Chondrocyte (in vitro differentiated cells): ENCODE data around the gene LMNB1. TPM values are rescaled to one million over a fixed set of nuclear protein-coding genes. Genes with fewer than 3 reads are reported as not detected.

Experiments used
- DNase-seq: peaks from one replicate; pipeline ENCODE4 v3.0.0; 2021; ENCODE audit warnings: mixed read lengths, low spot score
- H3K27ac Mint-ChIP-seq: one replicate; pipeline ENCODE4 v1.8.0; 2021; ENCODE audit warnings: mild to moderate bottlenecking, moderate library complexity, mixed read lengths; ENCODE audit not compliant: unreplicated experiment
- H3K27me3 Mint-ChIP-seq: 2 replicates; pipeline ENCODE4 v1.8.0; 2021; ENCODE audit warnings: low read depth, mixed read lengths
- H3K36me3 Mint-ChIP-seq: 2 replicates; pipeline ENCODE4 v1.8.0; 2021; ENCODE audit warnings: low read depth, mixed read lengths
- H3K4me1 Mint-ChIP-seq: 2 replicates; pipeline ENCODE4 v1.8.0; 2021; ENCODE audit warnings: low read depth, mild to moderate bottlenecking, mixed read lengths
- H3K4me3 Mint-ChIP-seq: one replicate; pipeline ENCODE4 v1.8.0; 2021; ENCODE audit warnings: mild to moderate bottlenecking, moderate library complexity, mixed read lengths; ENCODE audit not compliant: unreplicated experiment
- H3K9me3 Mint-ChIP-seq: 2 replicates; pipeline ENCODE4 v1.8.0; 2021; ENCODE audit warnings: low read depth, mixed read lengths
- total RNA-seq: library from RNA; stranded (reverse); gene quantifications from 3 replicates; pipeline ENCODE4 v1.2.1, GENCODE V29; 2021
- TF ChIP-seq, protein P1 (sequence below): fragments of 200-600 bp; sonication (generic); IDR thresholded peaks from 2 replicates; pipeline ENCODE4 v1.5.0; 2021; ENCODE audit warnings: antibody characterized with exemption, mild to moderate bottlenecking, moderate library complexity

Gene LMNB1
- total RNA-seq, 1 donor from 2014 or later, result 14.2 TPM

DNA sequence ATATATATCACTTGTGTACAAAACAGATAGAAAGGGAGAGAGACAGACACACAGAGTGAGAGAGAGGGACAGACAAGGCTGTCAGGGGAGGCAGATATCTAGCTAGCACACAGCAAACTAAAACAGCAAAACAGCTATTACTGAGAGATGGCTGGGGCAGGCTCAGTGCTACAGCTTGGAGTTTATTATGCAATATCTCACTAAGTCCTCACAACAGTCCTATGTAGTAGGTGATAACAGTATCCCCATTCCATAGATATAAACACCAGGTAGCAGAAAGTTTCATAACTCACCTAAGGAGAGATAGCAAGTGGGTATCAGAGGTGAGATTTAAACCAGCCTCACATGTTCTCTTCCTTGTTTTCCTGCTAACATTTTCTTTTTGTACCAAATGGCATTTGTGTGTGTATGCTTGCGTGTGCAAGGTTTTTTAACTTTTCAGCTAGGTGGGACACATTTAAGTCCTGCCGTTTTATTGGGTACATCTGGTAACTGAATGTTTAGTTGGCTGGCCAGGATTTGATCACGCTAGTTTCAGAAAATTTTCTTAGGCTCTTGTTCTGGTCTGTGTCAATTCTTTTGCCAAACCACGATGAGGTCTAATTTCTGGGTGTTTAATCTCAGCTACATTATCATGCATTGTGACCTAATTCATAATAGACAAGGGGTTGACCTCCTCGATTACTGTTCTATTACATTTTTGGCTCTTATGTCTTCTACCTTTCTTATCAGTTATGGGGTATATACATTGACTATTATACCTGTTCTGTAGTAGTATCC is 105.1 kb downstream of the LMNB1 start:
- no peak overlapping the region for H3K27ac Mint-ChIP-seq
- H3K4me1 Mint-ChIP-seq, result peaks cover 15% of the 10 kb centered on the region
- TF ChIP-seq, protein P1, sequence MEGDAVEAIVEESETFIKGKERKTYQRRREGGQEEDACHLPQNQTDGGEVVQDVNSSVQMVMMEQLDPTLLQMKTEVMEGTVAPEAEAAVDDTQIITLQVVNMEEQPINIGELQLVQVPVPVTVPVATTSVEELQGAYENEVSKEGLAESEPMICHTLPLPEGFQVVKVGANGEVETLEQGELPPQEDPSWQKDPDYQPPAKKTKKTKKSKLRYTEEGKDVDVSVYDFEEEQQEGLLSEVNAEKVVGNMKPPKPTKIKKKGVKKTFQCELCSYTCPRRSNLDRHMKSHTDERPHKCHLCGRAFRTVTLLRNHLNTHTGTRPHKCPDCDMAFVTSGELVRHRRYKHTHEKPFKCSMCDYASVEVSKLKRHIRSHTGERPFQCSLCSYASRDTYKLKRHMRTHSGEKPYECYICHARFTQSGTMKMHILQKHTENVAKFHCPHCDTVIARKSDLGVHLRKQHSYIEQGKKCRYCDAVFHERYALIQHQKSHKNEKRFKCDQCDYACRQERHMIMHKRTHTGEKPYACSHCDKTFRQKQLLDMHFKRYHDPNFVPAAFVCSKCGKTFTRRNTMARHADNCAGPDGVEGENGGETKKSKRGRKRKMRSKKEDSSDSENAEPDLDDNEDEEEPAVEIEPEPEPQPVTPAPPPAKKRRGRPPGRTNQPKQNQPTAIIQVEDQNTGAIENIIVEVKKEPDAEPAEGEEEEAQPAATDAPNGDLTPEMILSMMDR, result no peak
- no peak for DNase-seq
- H3K9me3 Mint-ChIP-seq, result no peaks in the 10 kb centered on the region
- no peaks in the 10 kb centered on the region for H3K27me3 Mint-ChIP-seq
- H3K36me3 Mint-ChIP-seq, result no peaks in the 10 kb centered on the region
- H3K4me3 Mint-ChIP-seq, result no peak overlapping the region

DNA sequence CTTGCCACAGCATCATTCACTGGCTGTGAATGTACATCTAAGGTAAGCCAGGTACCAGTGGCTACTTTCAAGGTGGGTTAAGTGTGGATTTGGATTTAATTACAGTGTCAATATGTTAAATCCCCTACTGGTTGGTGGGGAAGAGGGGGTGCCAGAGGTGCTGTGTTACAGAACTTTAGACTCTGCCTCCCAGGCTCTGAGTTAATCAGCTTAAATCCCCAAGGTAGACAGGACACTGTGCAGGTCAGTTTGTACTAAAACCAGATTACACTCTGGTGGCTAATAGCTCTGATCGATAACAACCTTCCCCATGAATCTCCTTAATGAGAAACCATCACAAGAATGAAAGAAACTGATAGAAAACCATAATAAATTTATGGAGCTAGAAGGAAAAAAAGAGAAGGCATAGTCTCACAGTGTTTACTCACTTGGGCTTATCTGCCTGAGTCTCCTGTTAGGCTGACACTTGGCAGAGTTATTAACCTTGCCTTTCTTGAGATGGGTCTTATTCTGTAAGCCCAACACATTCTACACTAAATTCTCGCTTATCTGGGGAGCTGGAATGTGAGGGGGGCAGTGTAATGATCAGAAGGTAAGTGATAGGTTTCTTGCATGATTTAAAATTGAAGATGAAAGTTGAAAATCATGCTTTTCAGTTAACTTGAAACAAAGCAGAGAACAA is 106.8 kb downstream of the LMNB1 start:
- no peak for DNase-seq
- H3K27me3 Mint-ChIP-seq, result no peaks in the 10 kb centered on the region
- H3K4me3 Mint-ChIP-seq, result no peak overlapping the region
- no peaks in the 10 kb centered on the region for H3K9me3 Mint-ChIP-seq
- H3K4me1 Mint-ChIP-seq, result peaks cover 7% of the 10 kb centered on the region
- TF ChIP-seq, protein P1, result no peak
- no peaks in the 10 kb centered on the region for H3K36me3 Mint-ChIP-seq
- H3K27ac Mint-ChIP-seq, result no peak overlapping the region

GRCh38 chr5:126884269-126884819 is 107.4 kb downstream of the LMNB1 start:
- Mint-ChIP-seq H3K36me3 (no peaks in the 10 kb centered on the region), H3K4me1 (peaks cover 7% of the 10 kb centered on the region), H3K27me3 (no peaks in the 10 kb centered on the region), H3K4me3 (no peak overlapping the region), H3K9me3 (no peaks in the 10 kb centered on the region), H3K27ac (peak overlapping the region; percentile 4)
- no peak for DNase-seq
- TF ChIP-seq, protein P1, result no peak

Other genes starting within 250 kb of the LMNB1 start
- gene ALDH7A1, start 181.9 kb upstream of the LMNB1 start, total RNA-seq, result 54.0 to 71.3 TPM (median 58.2 TPM) in 3 replicates
- 38.8 to 47.2 TPM (median 46.8 TPM) in 3 replicates for gene PHAX, start 176.2 kb upstream of the LMNB1 start, total RNA-seq